SH-SY5Y (cell line): ENCODE data around the gene GUCA1C.

Source experiments
- GATA2 ChIP-seq: IDR thresholded peaks from 2 replicates; pipeline ENCODE4 v1.6.1; 2011; ENCODE audit warnings: mild to moderate bottlenecking, low read depth, low read length
- GATA3 ChIP-seq: IDR thresholded peaks from 2 replicates; pipeline ENCODE4 v1.6.1; 2011; ENCODE audit warnings: low read depth, mild to moderate bottlenecking, low read length, moderate library complexity

DNA sequence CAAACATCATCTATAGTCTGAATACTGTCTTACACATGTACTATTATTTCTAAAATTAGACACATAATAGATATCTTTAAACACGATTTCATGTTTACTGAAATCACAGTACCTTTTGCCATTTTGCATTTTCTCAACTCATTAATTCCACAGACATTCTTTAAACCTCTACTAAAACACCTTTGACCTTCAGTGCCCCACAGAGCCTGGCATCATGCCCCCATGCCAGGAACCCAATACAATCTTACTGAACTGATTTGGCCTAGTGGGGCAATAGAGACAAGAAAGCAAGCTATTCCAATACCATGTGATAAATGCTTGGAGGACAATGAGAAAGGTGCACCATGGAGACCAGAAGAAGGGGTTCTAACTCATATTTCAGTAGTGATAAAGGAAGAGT lies 19.3 kb upstream of the GUCA1C start:
- TF ChIP-seq GATA2, result no peak
- TF ChIP-seq GATA3, result no peak
